GM18505 (cell line): ENCODE measurements around the gene MAP2K3.

ENCODE experiments used
- ATAC-seq: cut with Tn5 transposase; IDR thresholded peaks from one replicate; pipeline ENCODE4 v1.9.1; 2021; ENCODE audit not compliant: unreplicated experiment
- POLR2A ChIP-seq: IDR thresholded peaks from 4 replicates; pipeline ENCODE4 v1.6.1; 2011; ENCODE audit warnings: borderline replicate concordance; ENCODE audit not compliant: insufficient read depth, insufficient read length; ENCODE audit errors: extremely low read depth

Gene MAP2K3

GRCh38 chr17:21291357-21291756, 6.8 kb downstream of the MAP2K3 start:
- ATAC-seq, result no peak
- no peak for TF ChIP-seq POLR2A

GRCh38 chr17:21291862-21292261, 7.4 kb downstream of the MAP2K3 start:
- TF ChIP-seq POLR2A, result no peak

GRCh38 chr17:21292867-21293830, 8.6 kb downstream of the MAP2K3 start:
- no peak for TF ChIP-seq POLR2A
- no peak for ATAC-seq

More at GRCh38 chr17:21291862-21292261, 7.4 kb downstream of the MAP2K3 start:
- no peak for ATAC-seq

- no peak for ATAC-seq
- no peak for TF ChIP-seq POLR2A
These were observed 9.3 kb downstream of the MAP2K3 start for GRCh38 chr17:21293831-21294210.

- TF ChIP-seq POLR2A, result no peak
These were observed 10.0 kb downstream of the MAP2K3 start for GRCh38 chr17:21294321-21295035.

GRCh38 chr17:21295036-21295952, 10.8 kb downstream of the MAP2K3 start:
- ATAC-seq, result no peak
- TF ChIP-seq POLR2A, result no peak

More at GRCh38 chr17:21294321-21295035, 10.0 kb downstream of the MAP2K3 start:
- no peak for ATAC-seq

- no peak for ATAC-seq
- TF ChIP-seq POLR2A, result no peak
These were observed 11.8 kb downstream of the MAP2K3 start for GRCh38 chr17:21296097-21297025.

- no peak for TF ChIP-seq POLR2A
- no peak for ATAC-seq
These were observed 12.6 kb downstream of the MAP2K3 start for GRCh38 chr17:21297026-21297520.

- TF ChIP-seq POLR2A, result no peak
- no peak for ATAC-seq
These were observed 13.1 kb downstream of the MAP2K3 start for GRCh38 chr17:21297597-21297996.

GRCh38 chr17:21298056-21298982, 13.8 kb downstream of the MAP2K3 start:
- no peak for ATAC-seq
- no peak for TF ChIP-seq POLR2A
